Gastroesophageal sphincter (tissue), 3 donors: ENCODE data around the gene NR2E3.

Experiments used
- CTCF ChIP-seq, 4 experiments: fragments of 200-600 bp in 2 of 4; fragments of 450-650 bp in 2 of 4; sonication (generic) in 1 of 4; IDR thresholded peaks; one replicate each; pipeline ENCODE4 v1.5.1; 2017 to 2019; ENCODE audit warnings: antibody characterized with exemption in 4 of 4, mild to moderate bottlenecking in 2 of 4, moderate library complexity in 2 of 4
- EP300 ChIP-seq: sonication (generic); formaldehyde crosslinking; IDR thresholded peaks from one replicate; pipeline ENCODE4 v1.6.1; 2017; ENCODE audit warnings: antibody characterized with exemption, mild to moderate bottlenecking
- POLR2A ChIP-seq, 2 donors: fragments of 450-650 bp; IDR thresholded peaks; one replicate each; pipeline ENCODE4 v1.6.1; 2017; ENCODE audit warnings: antibody characterized with exemption in 2 of 2, mild to moderate bottlenecking in 2 of 2, moderate library complexity in 1 of 2
- POLR2AphosphoS5 ChIP-seq: sonication (generic); formaldehyde crosslinking; IDR thresholded peaks from one replicate; pipeline ENCODE4 v1.6.1; 2017; ENCODE audit warnings: antibody characterized with exemption

- TF ChIP-seq CTCF (IDR thresholded peaks at IDR 0.05) (no peak), POLR2A (IDR thresholded peaks at IDR 0.05) (no peak), EP300 (no peak), POLR2AphosphoS5 (no peak)
Measured at GRCh38 chr15:71830981-71831380, 20.6 kb downstream of the NR2E3 start.
